Measurements from ENCODE around the gene IMMT. TPM values are rescaled to one million over a fixed set of nuclear protein-coding genes. Genes with fewer than 3 reads are reported as not detected.
A peak's percentile ranks its signal among the peaks of the same experiment; 100 is the strongest.

IMMT gene
- total and polyA plus RNA-seq, 10 donors, result 30.7 to 80.9 (median 66.1) TPM

GRCh38 chr2:86174445-86174844 is 20.8 kb downstream of the IMMT start:
- TF ChIP-seq CTCF (IDR thresholded peaks at IDR 0.05 in 8 of 11, conservative IDR thresholded peaks at IDR 0.05 in 3 of 11) (no peak), POLR2A (IDR thresholded peaks at IDR 0.05) (no peak), POLR2AphosphoS5 (IDR thresholded peaks at IDR 0.05) (no peak)
- no peaks in the 10 kb centered on the region for H3K27me3 ChIP-seq (replicated peaks in 1 of 7)
- H3K36me3 ChIP-seq, result peaks cover 3 to 90% (median 63%) of the 10 kb centered on the region in 6 donors
- peaks cover 3 to 24% (median 11%) of the 10 kb centered on the region in 6 donors for H3K4me1 ChIP-seq
- WGBS, 5 donors, result 31 to 54% (median 48%) methylated on average over 2 of the region's 2 CpGs
- H3K4me3 ChIP-seq, result no peak overlapping the region
- intact Hi-C loops (cut with DNase I; ENCODE audit: low total_unique reads), result no loop called here
- H3K9me3 ChIP-seq, result no peaks in the 10 kb centered on the region
- no peak for DNase-seq
- H3K27ac ChIP-seq, result peak overlapping the region in 2 of 8 donors; percentile 6 to 32

- H3K4me3 ChIP-seq, result no peak overlapping the region
- WGBS, 5 donors, result 26 to 95% (median 77%) methylated on average over 2 of the region's 2 CpGs
- H3K36me3 ChIP-seq, result peaks cover 5 to 90% (median 61%) of the 10 kb centered on the region in 6 donors
- intact Hi-C loops (cut with DNase I; ENCODE audit: low total_unique reads), result no loop called here
- H3K9me3 ChIP-seq, result no peaks in the 10 kb centered on the region
- no peak for DNase-seq
- H3K4me1 ChIP-seq, result peaks cover 3 to 24% (median 11%) of the 10 kb centered on the region in 6 donors
- H3K27me3 ChIP-seq (replicated peaks in 1 of 7), result no peaks in the 10 kb centered on the region
- H3K27ac ChIP-seq, result no peak overlapping the region
- no peak for TF ChIP-seq CTCF (IDR thresholded peaks at IDR 0.05 in 8 of 11, conservative IDR thresholded peaks at IDR 0.05 in 3 of 11)
- TF ChIP-seq POLR2A (IDR thresholded peaks at IDR 0.05), result no peak
- TF ChIP-seq POLR2AphosphoS5 (IDR thresholded peaks at IDR 0.05), result no peak
These were observed 22.7 kb downstream of the IMMT start for GRCh38 chr2:86172610-86173009.

- intact Hi-C loops (cut with DNase I; ENCODE audit: low total_unique reads), result no loop called here
- Histone ChIP-seq H3K4me3 (no peak overlapping the region), H3K27me3 (replicated peaks in 1 of 7) (no peaks in the 10 kb centered on the region), H3K4me1 (peaks cover 3 to 23% (median 11%) of the 10 kb centered on the region in 6 donors), H3K27ac (no peak overlapping the region), H3K9me3 (no peaks in the 10 kb centered on the region), H3K36me3 (peaks cover 5 to 90% (median 62%) of the 10 kb centered on the region in 6 donors)
- TF ChIP-seq POLR2AphosphoS5 (IDR thresholded peaks at IDR 0.05), result no peak
- no peak for TF ChIP-seq CTCF (IDR thresholded peaks at IDR 0.05 in 8 of 11, conservative IDR thresholded peaks at IDR 0.05 in 3 of 11)
- TF ChIP-seq POLR2A (IDR thresholded peaks at IDR 0.05), result no peak
- WGBS, 5 donors, result 91 to 97% (median 93%) methylated on average over 3 of the region's 3 CpGs
- no peak for DNase-seq
These were observed 24.0 kb downstream of the IMMT start for GRCh38 chr2:86171295-86171694.

GRCh38 chr2:86170449-86170848 is 24.8 kb downstream of the IMMT start:
- Histone ChIP-seq H3K27ac (no peak overlapping the region), H3K9me3 (no peaks in the 10 kb centered on the region), H3K36me3 (peaks cover 5 to 90% (median 69%) of the 10 kb centered on the region in 6 donors), H3K4me3 (no peak overlapping the region), H3K27me3 (replicated peaks in 1 of 7) (no peaks in the 10 kb centered on the region), H3K4me1 (peaks cover 3 to 15% (median 11%) of the 10 kb centered on the region in 6 donors)
- WGBS, 5 donors, result 83 to 96% (median 89%) methylated on average over 4 of the region's 4 CpGs
- no peak for DNase-seq
- intact Hi-C loops (cut with DNase I; ENCODE audit: low total_unique reads), result no loop called here
- TF ChIP-seq CTCF (IDR thresholded peaks at IDR 0.05 in 8 of 11, conservative IDR thresholded peaks at IDR 0.05 in 3 of 11) (no peak), POLR2AphosphoS5 (IDR thresholded peaks at IDR 0.05) (no peak), POLR2A (IDR thresholded peaks at IDR 0.05) (no peak)

Measured in spleen (tissue), 11 donors.